Endodermal cell (in vitro differentiated cells): ENCODE data around the gene VCY. TPM values are rescaled to one million over a fixed set of nuclear protein-coding genes. Genes with fewer than 3 reads are reported as not detected.
"Not testable (repeated sequence)": the region's sequence is repeated elsewhere in the genome, so short reads cannot be mapped to it uniquely, and the experiment has no call there.

Experiments
- DNase-seq: peaks from one replicate; pipeline ENCODE4 v3.0.0-alpha.2; 2017
- H3K27ac ChIP-seq: 2 replicates; pipeline ENCODE4 v1.5.1; 2013; ENCODE audit warnings: mild to moderate bottlenecking, low read depth, low read length, moderate library complexity
- H3K27me3 ChIP-seq: 2 replicates; pipeline ENCODE4 v1.6.1; 2013; ENCODE audit warnings: mild to moderate bottlenecking, low read length, moderate library complexity; ENCODE audit not compliant: insufficient read depth, control insufficient read depth, poor library complexity, severe bottlenecking
- H3K36me3 ChIP-seq: 2 replicates; pipeline ENCODE4 v1.7.0; 2013; ENCODE audit warnings: mild to moderate bottlenecking, low read length, moderate library complexity; ENCODE audit not compliant: control insufficient read depth, insufficient read depth
- H3K4me1 ChIP-seq: one replicate; pipeline ENCODE4 v1.7.0; 2013; ENCODE audit warnings: low read length; ENCODE audit not compliant: control insufficient read depth, insufficient read depth
- H3K4me3 ChIP-seq: 2 replicates; pipeline ENCODE4 v1.5.1; 2013; ENCODE audit warnings: mild to moderate bottlenecking, low read length, moderate library complexity
- H3K9ac ChIP-seq: 2 replicates; pipeline ENCODE4 v1.6.1; 2013; ENCODE audit warnings: mild to moderate bottlenecking, low read length, moderate library complexity; ENCODE audit not compliant: poor library complexity, severe bottlenecking; ENCODE audit errors: extremely low read depth
- H3K9me3 ChIP-seq: 2 replicates; pipeline ENCODE4 v1.6.1; 2013; ENCODE audit warnings: mild to moderate bottlenecking, low read length, moderate library complexity; ENCODE audit not compliant: control insufficient read depth
- H3K27ac Mint-ChIP-seq: 2 replicates; pipeline ENCODE4 v1.8.0; 2020; ENCODE audit warnings: mixed read lengths
- H3K27me3 Mint-ChIP-seq: 2 replicates; pipeline ENCODE4 v1.8.0; 2021; ENCODE audit warnings: mild to moderate bottlenecking, mixed read lengths; ENCODE audit not compliant: insufficient read depth
- H3K36me3 Mint-ChIP-seq: 2 replicates; pipeline ENCODE4 v1.8.0; 2020; ENCODE audit warnings: low read depth, mixed read lengths
- H3K4me1 Mint-ChIP-seq: 2 replicates; pipeline ENCODE4 v1.8.0; 2020; ENCODE audit warnings: mixed read lengths
- H3K4me3 Mint-ChIP-seq: 2 replicates; pipeline ENCODE4 v1.8.0; 2020; ENCODE audit warnings: mild to moderate bottlenecking, moderate library complexity, mixed read lengths
- H3K9me3 Mint-ChIP-seq: 2 replicates; pipeline ENCODE4 v1.8.0; 2020; ENCODE audit warnings: mild to moderate bottlenecking, mixed read lengths
- whole genome bisulfite sequencing, 2 experiments: methylation state at CpG; one replicate each; pipeline versions ENCODE4 v1.1.5 to v1.1.7; 2013; ENCODE audit warnings: missing lambda C conversion rate in 2 of 2, mixed read lengths in 1 of 2; ENCODE audit not compliant: insufficient coverage in 1 of 2, insufficient read length in 1 of 2; 5-methylcytosine and 5-hydroxymethylcytosine counted together
- long read RNA-seq, 4 experiments: library from polyadenylated mRNA in 2 of 4; library from RNA in 1 of 4; library from capped mRNA in 1 of 4; stranded (forward) in 3 of 4; unstranded in 1 of 4; transcript quantifications; one replicate each; pipeline ENCODE4 v2.0.0, GENCODE V29; 2020 to 2021; ENCODE audit warnings: inconsistent platforms in 1 of 4
- polyA plus RNA-seq, 2 experiments: library from polyadenylated mRNA; stranded (reverse); fragments of 50-300 nt; gene quantifications; one replicate each; pipeline ENCODE4 v1.2.3, GENCODE V29; 2013
- total RNA-seq, 2 donors: library from RNA; stranded (reverse); fragmentation: NEBNext Ultra II Directional in 1 of 2; extraction: Animal tissue kit (Norgen Biotek cat#: 25700) in 1 of 2; gene quantifications; 2 replicates in 1 of 2; 3 replicates in 1 of 2; pipeline ENCODE4 v1.2.1, GENCODE V29; 2021

VCY gene
- total RNA-seq: not detected
- not detected for polyA plus RNA-seq (2013, experiment 1 of 2)
- not detected for polyA plus RNA-seq (2013, experiment 2 of 2)
- long read RNA-seq, experiment 1: 0 reads
- long read RNA-seq, experiment 2: 0 reads
- long read RNA-seq, experiment 3: 0 reads
- long read RNA-seq, experiment 4: 0 reads

DNA sequence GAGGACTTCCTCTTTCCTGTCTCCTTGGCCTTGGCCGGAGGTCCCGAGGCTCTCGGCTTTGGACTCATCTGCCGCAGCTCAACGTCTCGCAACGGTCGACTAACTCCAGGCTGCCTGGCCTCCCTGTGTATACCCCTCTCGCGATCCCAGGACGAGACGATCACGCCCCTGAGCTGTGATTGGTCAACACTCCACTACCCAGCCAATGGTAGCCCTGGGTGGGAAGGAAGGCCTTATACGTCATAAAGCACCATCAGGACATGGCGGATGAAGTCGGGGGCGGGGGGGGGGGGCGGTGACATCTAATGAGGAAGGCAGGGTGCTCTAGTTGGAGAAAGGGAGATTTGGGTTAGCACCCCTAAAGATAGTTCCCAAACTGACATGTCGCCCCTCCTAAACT, at the start of gene VCY:
VCY (minus strand) TSS at position 101 of the 400 bp plus-strand sequence; CDS start at position 68, 33 bp downstream.
- H3K36me3 ChIP-seq, H3K9me3 ChIP-seq, H3K27ac Mint-ChIP-seq, H3K4me3 ChIP-seq, H3K4me1 Mint-ChIP-seq, H3K4me3 Mint-ChIP-seq, H3K4me1 ChIP-seq, H3K36me3 Mint-ChIP-seq, H3K27me3 ChIP-seq, DNase-seq, H3K9me3 Mint-ChIP-seq, H3K9ac ChIP-seq, H3K27me3 Mint-ChIP-seq, H3K27ac ChIP-seq: not testable (repeated sequence)
- no CpG with 5 or more reads among the region's 19 CpGs for WGBS, 2 experiments

GRCh38 chrY:14030395-14030794, 44.1 kb upstream of the VCY start:
- no CpG with 5 or more reads among the region's 2 CpGs for WGBS, 2 experiments

DNA sequence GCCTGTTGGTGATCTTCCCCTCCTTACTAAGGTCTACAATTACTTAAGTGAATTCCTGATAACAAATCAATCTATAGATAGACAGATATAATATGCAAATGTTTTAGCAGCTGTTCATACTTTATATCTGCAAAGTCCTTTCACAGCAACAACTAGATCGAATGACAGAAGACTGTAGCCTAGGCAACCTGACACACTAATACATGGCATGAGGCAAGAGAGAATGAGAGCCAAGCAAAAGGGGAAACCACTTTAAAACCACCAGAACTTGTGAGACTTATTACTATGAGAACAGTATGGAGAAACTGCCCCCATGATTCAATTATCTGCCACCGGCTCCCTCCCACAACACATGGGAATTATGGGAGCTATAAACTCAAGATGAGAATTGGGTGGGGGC, 25.6 kb upstream of the VCY start:
- H3K27ac Mint-ChIP-seq, H3K9me3 Mint-ChIP-seq, DNase-seq, H3K36me3 Mint-ChIP-seq, H3K4me1 Mint-ChIP-seq, H3K9me3 ChIP-seq, H3K27ac ChIP-seq, H3K27me3 Mint-ChIP-seq, H3K9ac ChIP-seq, H3K27me3 ChIP-seq, H3K4me3 Mint-ChIP-seq, H3K36me3 ChIP-seq, H3K4me3 ChIP-seq, H3K4me1 ChIP-seq: not testable (repeated sequence)
- no CpG with 5 or more reads among the region's 2 CpGs for WGBS, 2 experiments

More at GRCh38 chrY:14030395-14030794, 44.1 kb upstream of the VCY start:
- H3K9me3 Mint-ChIP-seq, H3K27me3 ChIP-seq, H3K27me3 Mint-ChIP-seq, H3K9me3 ChIP-seq, H3K4me3 ChIP-seq, H3K4me1 ChIP-seq, H3K4me3 Mint-ChIP-seq, H3K27ac ChIP-seq, DNase-seq, H3K4me1 Mint-ChIP-seq, H3K36me3 ChIP-seq, H3K36me3 Mint-ChIP-seq, H3K27ac Mint-ChIP-seq, H3K9ac ChIP-seq: not testable (repeated sequence)

DNA sequence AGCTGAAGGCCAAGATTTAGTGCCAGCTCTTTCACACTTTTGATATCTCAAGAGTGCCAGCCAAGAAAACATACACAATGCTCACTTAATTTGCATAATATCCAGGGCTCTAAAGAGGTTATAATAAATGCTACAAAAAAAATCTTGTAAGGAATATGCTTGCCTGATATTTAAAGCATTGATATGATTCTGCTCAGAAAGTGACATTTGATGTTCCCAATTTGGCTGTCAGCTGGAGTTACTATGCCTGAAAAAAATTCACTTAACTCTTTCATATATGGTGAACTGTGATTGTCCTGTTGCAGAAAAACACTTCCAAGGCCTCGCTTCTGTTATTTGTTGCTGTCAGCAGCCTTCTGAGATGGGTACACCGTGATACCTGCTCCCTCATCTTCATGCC, 43.9 kb downstream of the VCY start:
- not testable (repeated sequence) for H3K4me3 Mint-ChIP-seq, H3K27ac Mint-ChIP-seq, H3K4me1 Mint-ChIP-seq, H3K9me3 ChIP-seq, H3K27me3 ChIP-seq, H3K4me3 ChIP-seq, H3K36me3 ChIP-seq, DNase-seq, H3K9me3 Mint-ChIP-seq, H3K36me3 Mint-ChIP-seq, H3K9ac ChIP-seq, H3K4me1 ChIP-seq, H3K27me3 Mint-ChIP-seq, H3K27ac ChIP-seq
- 94% methylated on average over 2 of the region's 2 CpGs; no CpG with 5 or more reads in 1 of the 2 experiments for WGBS, 2 experiments

Other genes starting within 250 kb of the VCY start
- not detected for gene VCY1B, start 69.8 kb upstream of the VCY start, total RNA-seq